Progenitor cell of endocrine pancreas (in vitro differentiated cells): ENCODE results near the gene ASXL1. TPM values are rescaled to one million over a fixed set of nuclear protein-coding genes. Genes with fewer than 3 reads are reported as not detected.

Experiments used
- DNase-seq: peaks from one replicate; pipeline ENCODE4 v3.0.0; 2021; ENCODE audit warnings: low spot score; ENCODE audit not compliant: unreplicated experiment
- H3K27ac Mint-ChIP-seq: 2 replicates; pipeline ENCODE4 v1.8.0; 2021; ENCODE audit warnings: mild to moderate bottlenecking, moderate library complexity, mixed read lengths
- H3K27me3 Mint-ChIP-seq: 2 replicates; pipeline ENCODE4 v1.8.0; 2021; ENCODE audit warnings: mixed read lengths
- H3K36me3 Mint-ChIP-seq: 2 replicates; pipeline ENCODE4 v1.8.0; 2022; ENCODE audit warnings: mixed read lengths; ENCODE audit not compliant: insufficient read depth
- H3K4me1 Mint-ChIP-seq: 2 replicates; pipeline ENCODE4 v1.8.0; 2021; ENCODE audit warnings: low read depth, mixed read lengths
- H3K4me3 Mint-ChIP-seq: 2 replicates; pipeline ENCODE4 v1.8.0; 2021; ENCODE audit warnings: low read depth, mild to moderate bottlenecking, moderate library complexity, mixed read lengths
- H3K9me3 Mint-ChIP-seq: 2 replicates; pipeline ENCODE4 v1.8.0; 2021; ENCODE audit warnings: low read depth, mixed read lengths
- total RNA-seq: library from RNA; stranded (reverse); gene quantifications from 2 replicates; pipeline ENCODE4 v1.2.1, GENCODE V29; 2021
- TF ChIP-seq, protein P1 (sequence below): fragments of 200-600 bp; sonication (generic); IDR thresholded peaks from one replicate; pipeline ENCODE4 v1.5.0; 2021; ENCODE audit warnings: antibody characterized with exemption, mild to moderate bottlenecking; ENCODE audit not compliant: unreplicated experiment

ASXL1 gene
- total RNA-seq, 1 donor from 2014 or later, result 201 TPM

GRCh38 chr20:32356622-32357374 is 1.3 kb upstream of the ASXL1 start:
- Mint-ChIP-seq H3K27ac (peak overlapping the region; percentile 100), H3K36me3 (no peaks in the 10 kb centered on the region), H3K4me1 (peaks cover 21% of the 10 kb centered on the region), H3K9me3 (no peaks in the 10 kb centered on the region), H3K4me3 (peak overlapping the region; percentile 96), H3K27me3 (no peaks in the 10 kb centered on the region)
- TF ChIP-seq, protein P1, sequence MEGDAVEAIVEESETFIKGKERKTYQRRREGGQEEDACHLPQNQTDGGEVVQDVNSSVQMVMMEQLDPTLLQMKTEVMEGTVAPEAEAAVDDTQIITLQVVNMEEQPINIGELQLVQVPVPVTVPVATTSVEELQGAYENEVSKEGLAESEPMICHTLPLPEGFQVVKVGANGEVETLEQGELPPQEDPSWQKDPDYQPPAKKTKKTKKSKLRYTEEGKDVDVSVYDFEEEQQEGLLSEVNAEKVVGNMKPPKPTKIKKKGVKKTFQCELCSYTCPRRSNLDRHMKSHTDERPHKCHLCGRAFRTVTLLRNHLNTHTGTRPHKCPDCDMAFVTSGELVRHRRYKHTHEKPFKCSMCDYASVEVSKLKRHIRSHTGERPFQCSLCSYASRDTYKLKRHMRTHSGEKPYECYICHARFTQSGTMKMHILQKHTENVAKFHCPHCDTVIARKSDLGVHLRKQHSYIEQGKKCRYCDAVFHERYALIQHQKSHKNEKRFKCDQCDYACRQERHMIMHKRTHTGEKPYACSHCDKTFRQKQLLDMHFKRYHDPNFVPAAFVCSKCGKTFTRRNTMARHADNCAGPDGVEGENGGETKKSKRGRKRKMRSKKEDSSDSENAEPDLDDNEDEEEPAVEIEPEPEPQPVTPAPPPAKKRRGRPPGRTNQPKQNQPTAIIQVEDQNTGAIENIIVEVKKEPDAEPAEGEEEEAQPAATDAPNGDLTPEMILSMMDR, result no peak
- no peak for DNase-seq

DNA sequence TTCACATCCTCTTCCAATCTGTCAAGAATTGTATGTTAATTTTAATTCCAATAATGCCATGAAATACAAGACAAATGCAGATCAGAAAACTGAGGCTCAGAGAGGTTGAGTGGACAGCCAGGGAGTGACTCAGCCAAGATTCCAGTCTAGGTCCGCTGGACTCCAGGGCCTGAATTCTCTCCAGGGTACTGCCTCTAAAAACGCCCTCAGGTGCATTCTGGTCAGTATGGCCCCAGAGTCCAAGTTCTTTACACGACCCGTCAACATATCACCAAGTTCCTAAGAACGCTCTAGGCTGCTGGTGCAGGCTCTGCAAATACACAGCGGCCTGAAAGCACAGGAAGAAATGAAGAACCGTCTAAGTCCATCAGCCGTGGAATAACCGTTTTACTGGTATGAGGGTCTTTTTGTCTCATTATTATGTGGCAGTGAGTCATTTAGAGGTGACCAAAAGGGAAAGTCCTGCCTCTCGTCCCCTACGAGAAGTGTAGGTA is 709 bp upstream of the ASXL1 start:
- TF ChIP-seq, protein P1, result no peak
- Mint-ChIP-seq H3K27ac (peak overlapping the region; percentile 100), H3K36me3 (no peaks in the 10 kb centered on the region), H3K4me3 (peak overlapping the region; percentile 96), H3K9me3 (no peaks in the 10 kb centered on the region), H3K4me1 (peaks cover 26% of the 10 kb centered on the region), H3K27me3 (no peaks in the 10 kb centered on the region)
- peak; percentile 22 for DNase-seq

- Mint-ChIP-seq H3K36me3 (no peaks in the 10 kb centered on the region), H3K27me3 (no peaks in the 10 kb centered on the region), H3K4me1 (peaks cover 37% of the 10 kb centered on the region), H3K4me3 (peak overlapping the region; percentile 35), H3K27ac (no peak overlapping the region), H3K9me3 (no peaks in the 10 kb centered on the region)
- DNase-seq, result no peak
- TF ChIP-seq, protein P1, result no peak
These were observed 426 bp downstream of the ASXL1 start for GRCh38 chr20:32358632-32358882.

DNA sequence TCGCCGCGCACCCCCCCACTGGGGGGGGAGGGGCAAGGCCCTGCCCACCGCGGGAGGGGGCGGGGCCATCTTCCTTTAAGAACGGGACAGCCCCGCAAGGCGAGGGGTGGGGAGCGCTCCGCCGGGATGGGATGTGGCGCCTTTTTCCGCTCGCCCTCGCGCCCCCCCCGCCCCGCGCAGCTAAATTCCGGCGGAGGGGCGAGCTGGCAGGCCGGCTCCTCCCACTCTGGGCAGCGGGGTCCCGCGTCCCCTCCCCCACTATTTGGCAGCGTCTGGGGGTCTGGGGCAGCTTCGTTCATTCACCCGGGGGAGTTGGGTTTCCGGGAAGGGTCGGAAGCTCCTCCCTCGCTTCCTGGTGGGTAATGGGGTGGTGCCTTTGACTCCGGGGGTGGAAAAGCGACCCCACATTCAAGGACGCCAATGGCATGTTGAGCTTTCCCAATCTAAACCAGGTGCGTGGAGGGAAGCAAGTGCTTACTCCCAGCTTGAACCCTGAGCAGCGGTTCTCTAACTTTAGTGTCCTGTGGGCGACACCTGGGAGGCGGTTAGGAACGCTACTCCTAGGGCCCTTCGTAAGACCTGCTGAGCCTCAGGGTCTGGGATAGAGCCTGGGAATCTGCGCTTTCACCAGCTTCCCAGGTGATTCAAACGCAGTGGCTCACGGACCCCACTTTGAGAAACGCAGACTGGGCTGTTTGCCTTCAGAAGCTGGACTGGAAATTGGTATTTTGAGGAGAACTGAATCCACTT is 927 bp downstream of the ASXL1 start:
- Mint-ChIP-seq H3K4me1 (peaks cover 39% of the 10 kb centered on the region), H3K9me3 (no peaks in the 10 kb centered on the region), H3K36me3 (no peaks in the 10 kb centered on the region), H3K4me3 (peak overlapping the region; percentile 88), H3K27ac (peak overlapping the region; percentile 96), H3K27me3 (no peaks in the 10 kb centered on the region)
- DNase-seq, result peak; percentile 76
- TF ChIP-seq, protein P1, result no peak

- DNase-seq, result no peak
- H3K4me1 Mint-ChIP-seq, result peaks cover 43% of the 10 kb centered on the region
- H3K4me3 Mint-ChIP-seq, result peak overlapping the region; percentile 88
- H3K36me3 Mint-ChIP-seq, result no peaks in the 10 kb centered on the region
- TF ChIP-seq, protein P1, result no peak
- H3K27ac Mint-ChIP-seq, result peak overlapping the region; percentile 96
- no peaks in the 10 kb centered on the region for H3K9me3 Mint-ChIP-seq
- no peaks in the 10 kb centered on the region for H3K27me3 Mint-ChIP-seq
These were observed 1.7 kb downstream of the ASXL1 start for GRCh38 chr20:32359633-32360332.
